Ectodermal cell (in vitro differentiated cells): ENCODE measurements around the gene ZBTB5.

Experiments
- H3K27ac ChIP-seq: 2 replicates; pipeline ENCODE4 v1.7.0; 2013; ENCODE audit warnings: mild to moderate bottlenecking, low read depth, low read length; ENCODE audit not compliant: insufficient read depth, poor library complexity, severe bottlenecking
- H3K27me3 ChIP-seq: 2 replicates; pipeline ENCODE4 v1.7.0; 2013; ENCODE audit warnings: mild to moderate bottlenecking, low read length; ENCODE audit not compliant: insufficient read depth, control insufficient read depth, poor library complexity, severe bottlenecking
- H3K36me3 ChIP-seq: one replicate; pipeline ENCODE4 v1.7.0; 2013; ENCODE audit warnings: low read length; ENCODE audit not compliant: control insufficient read depth, insufficient read depth
- H3K4me1 ChIP-seq: one replicate; pipeline ENCODE4 v1.7.0; 2013; ENCODE audit warnings: low read length; ENCODE audit not compliant: control insufficient read depth, insufficient read depth
- H3K4me3 ChIP-seq: 2 replicates; pipeline ENCODE4 v1.7.0; 2013; ENCODE audit warnings: low read depth, low read length, control low read depth; ENCODE audit not compliant: insufficient read depth
- H3K9me3 ChIP-seq: 2 replicates; pipeline ENCODE4 v1.7.0; 2013; ENCODE audit warnings: mild to moderate bottlenecking, low read length, moderate library complexity; ENCODE audit not compliant: control insufficient read depth
- WGBS, 2 experiments: methylation state at CpG; one replicate each; pipeline ENCODE4 v1.1.7; 2013; ENCODE audit warnings: missing lambda C conversion rate in 2 of 2; 5-methylcytosine and 5-hydroxymethylcytosine counted together

ZBTB5 gene

GRCh38 chr9:37507566-37508134 is 42.4 kb upstream of the ZBTB5 start:
- no peaks in the 10 kb centered on the region for H3K27me3 ChIP-seq
- H3K9me3 ChIP-seq = no peaks in the 10 kb centered on the region
- no peak overlapping the region for H3K4me3 ChIP-seq
- peaks cover 13% of the 10 kb centered on the region for H3K36me3 ChIP-seq
- WGBS, 2 experiments = 93 to 95% methylated on average over 11 of the region's 11 CpGs
- H3K4me1 ChIP-seq = no peaks in the 10 kb centered on the region
- H3K27ac ChIP-seq = no peak overlapping the region

GRCh38 chr9:37504605-37505004 is 39.4 kb upstream of the ZBTB5 start:
- Histone ChIP-seq H3K36me3 (peaks cover 18% of the 10 kb centered on the region), H3K9me3 (no peaks in the 10 kb centered on the region), H3K4me1 (no peaks in the 10 kb centered on the region), H3K27ac (no peak overlapping the region), H3K27me3 (no peaks in the 10 kb centered on the region), H3K4me3 (no peak overlapping the region)
- WGBS, 2 experiments = 93% methylated on average over 5 of the region's 5 CpGs

GRCh38 chr9:37503736-37504135 is 38.5 kb upstream of the ZBTB5 start:
- WGBS, 2 experiments = 95 to 96% methylated on average over 3 of the region's 3 CpGs
- Histone ChIP-seq H3K27me3 (no peaks in the 10 kb centered on the region), H3K9me3 (no peaks in the 10 kb centered on the region), H3K4me1 (no peaks in the 10 kb centered on the region), H3K4me3 (no peak overlapping the region), H3K27ac (no peak overlapping the region), H3K36me3 (peaks cover 24% of the 10 kb centered on the region)

DNA sequence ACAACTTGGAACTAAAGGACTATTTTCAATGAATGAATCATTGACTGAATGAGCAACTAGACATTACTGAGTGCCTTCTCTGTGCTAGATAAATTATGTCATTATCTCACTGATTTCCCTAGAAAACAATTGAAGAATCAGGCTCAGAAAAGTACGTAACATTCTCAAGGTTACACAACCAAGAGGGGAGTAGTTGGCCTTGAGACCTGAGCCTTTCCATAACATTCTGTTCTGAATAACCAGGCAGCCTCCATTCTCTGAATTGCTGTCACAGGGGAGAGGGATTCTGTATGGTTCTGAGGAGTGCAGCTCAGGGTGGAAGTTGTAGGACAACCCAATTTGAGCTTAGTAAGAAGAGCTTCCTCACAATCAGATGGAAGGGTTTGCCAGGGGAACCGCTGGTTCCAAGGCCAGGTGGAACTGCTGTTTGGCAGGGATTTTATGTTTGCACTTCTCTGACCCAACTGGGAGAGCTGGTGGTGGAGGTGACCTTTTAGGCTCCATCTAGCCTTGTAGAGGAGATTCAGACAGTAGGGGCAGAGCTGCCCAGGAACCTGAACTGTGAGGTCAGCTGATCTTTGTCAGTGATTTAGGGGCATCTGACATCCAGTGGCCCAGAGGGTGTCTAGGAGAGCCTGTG is 36.8 kb upstream of the ZBTB5 start:
- H3K4me1 ChIP-seq = no peaks in the 10 kb centered on the region
- H3K4me3 ChIP-seq = no peak overlapping the region
- 72 to 81% methylated on average over 2 of the region's 2 CpGs for WGBS, 2 experiments
- no peaks in the 10 kb centered on the region for H3K9me3 ChIP-seq
- H3K27me3 ChIP-seq = no peaks in the 10 kb centered on the region
- peaks cover 32% of the 10 kb centered on the region for H3K36me3 ChIP-seq
- no peak overlapping the region for H3K27ac ChIP-seq

- Histone ChIP-seq H3K27ac (no peak overlapping the region), H3K4me1 (no peaks in the 10 kb centered on the region), H3K9me3 (no peaks in the 10 kb centered on the region), H3K36me3 (peaks cover 45% of the 10 kb centered on the region), H3K27me3 (no peaks in the 10 kb centered on the region), H3K4me3 (no peak overlapping the region)
- WGBS, 2 experiments = 84 to 87% methylated on average over 6 of the region's 6 CpGs
Measured at GRCh38 chr9:37499297-37499696, 34.0 kb upstream of the ZBTB5 start.

DNA sequence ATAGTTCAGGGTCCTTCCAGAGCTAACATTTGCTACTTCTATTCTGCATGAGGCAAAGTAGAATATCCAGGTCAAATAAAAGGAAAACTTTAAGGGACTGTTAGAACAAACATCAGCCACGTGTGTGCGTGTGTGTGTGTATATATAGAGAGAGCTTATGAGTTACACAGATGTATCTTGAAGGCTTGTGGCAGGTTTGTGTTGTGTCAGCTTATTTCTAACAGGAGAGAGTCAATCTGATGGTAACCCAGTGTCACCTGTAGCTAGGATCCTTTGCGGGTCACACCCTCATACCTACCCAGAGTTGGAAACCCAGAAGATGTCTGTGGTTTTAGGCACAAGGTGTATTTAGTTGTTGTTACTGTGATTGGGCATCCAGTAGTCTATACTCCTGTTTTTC is 33.2 kb upstream of the ZBTB5 start:
- H3K36me3 ChIP-seq = peaks cover 48% of the 10 kb centered on the region
- no peaks in the 10 kb centered on the region for H3K27me3 ChIP-seq
- H3K9me3 ChIP-seq = no peaks in the 10 kb centered on the region
- no peaks in the 10 kb centered on the region for H3K4me1 ChIP-seq
- no peak overlapping the region for H3K27ac ChIP-seq
- WGBS, 2 experiments = 48 to 57% methylated on average over 3 of the region's 3 CpGs
- H3K4me3 ChIP-seq = no peak overlapping the region

- H3K36me3 ChIP-seq = peaks cover 51% of the 10 kb centered on the region
Measured at GRCh38 chr9:37497320-37497719, 32.1 kb upstream of the ZBTB5 start.

DNA sequence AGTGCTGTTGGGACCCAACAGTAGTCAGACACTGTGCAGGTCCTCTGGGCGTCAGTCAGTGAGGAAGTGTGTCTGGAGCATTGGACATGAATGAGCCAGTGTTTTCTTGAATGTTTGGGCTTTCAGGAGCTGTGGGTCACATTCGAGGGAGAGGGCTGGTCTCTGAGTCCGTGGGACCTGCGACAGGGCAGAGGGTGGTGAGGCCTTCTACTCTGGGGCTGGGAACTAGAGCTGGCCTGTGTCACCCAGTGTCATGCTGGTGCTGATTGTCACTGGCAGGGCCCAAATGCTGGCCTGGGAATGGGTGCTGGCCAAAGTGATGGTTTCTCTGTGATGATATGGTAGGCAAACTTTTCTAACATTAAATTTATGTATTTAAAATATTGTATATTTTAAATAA is 30.8 kb upstream of the ZBTB5 start:
- Histone ChIP-seq H3K27ac (no peak overlapping the region), H3K4me3 (no peak overlapping the region), H3K27me3 (no peaks in the 10 kb centered on the region), H3K9me3 (no peaks in the 10 kb centered on the region), H3K4me1 (no peaks in the 10 kb centered on the region), H3K36me3 (peaks cover 44% of the 10 kb centered on the region)
- WGBS, 2 experiments = 70 to 73% methylated on average over 4 of the region's 4 CpGs

More at GRCh38 chr9:37497320-37497719, 32.1 kb upstream of the ZBTB5 start:
- H3K9me3 ChIP-seq = no peaks in the 10 kb centered on the region
- H3K27ac ChIP-seq = no peak overlapping the region
- WGBS, 2 experiments = 94 to 95% methylated on average over 3 of the region's 3 CpGs
- H3K27me3 ChIP-seq = no peaks in the 10 kb centered on the region
- H3K4me1 ChIP-seq = no peaks in the 10 kb centered on the region
- no peak overlapping the region for H3K4me3 ChIP-seq

DNA sequence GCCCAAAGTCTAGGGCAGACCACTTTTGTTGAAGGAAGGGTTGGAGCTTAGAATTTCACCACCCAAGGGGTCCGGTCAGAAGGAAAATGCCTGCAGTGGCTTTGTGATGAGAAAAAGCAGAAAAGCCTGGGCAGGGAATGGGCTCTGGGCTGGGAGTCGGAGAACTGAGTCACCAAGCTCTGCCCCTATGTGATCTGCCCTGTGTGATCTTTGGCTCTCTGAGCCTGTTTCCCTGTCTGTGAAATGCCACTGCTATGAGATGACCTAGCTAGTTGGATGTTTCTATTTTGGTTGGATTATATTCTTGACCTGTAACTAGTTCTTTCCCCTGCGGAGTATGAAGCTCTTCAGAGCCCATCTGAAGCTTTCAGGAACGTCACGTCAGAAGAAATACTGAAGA is 30.3 kb upstream of the ZBTB5 start:
- peaks cover 44% of the 10 kb centered on the region for H3K36me3 ChIP-seq
- 95 to 96% methylated on average over 5 of the region's 5 CpGs for WGBS, 2 experiments

DNA sequence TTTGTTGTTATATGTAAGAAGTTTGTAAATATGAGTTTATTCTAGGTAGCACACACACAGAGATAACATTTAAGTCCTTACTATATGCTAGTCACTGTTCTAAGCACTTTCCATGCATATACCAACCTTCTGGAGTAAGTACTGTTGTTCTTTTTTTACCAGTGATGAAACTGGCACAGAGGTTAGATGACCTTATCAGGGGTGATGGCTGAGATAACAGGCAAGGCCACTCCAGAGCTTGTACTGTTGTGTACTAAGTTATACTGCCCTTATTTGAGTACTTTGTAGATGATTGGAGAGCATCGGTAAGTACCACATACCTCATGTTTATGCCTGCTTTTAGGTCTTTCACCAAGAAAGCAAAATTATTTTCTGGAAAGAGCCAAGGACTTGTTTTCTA is 26.7 kb upstream of the ZBTB5 start:
- Histone ChIP-seq H3K4me3 (no peak overlapping the region), H3K9me3 (no peaks in the 10 kb centered on the region), H3K4me1 (peaks cover 2% of the 10 kb centered on the region), H3K36me3 (peaks cover 29% of the 10 kb centered on the region), H3K27ac (no peak overlapping the region), H3K27me3 (no peaks in the 10 kb centered on the region)
- 80 to 100% methylated on average over 1 of the region's 1 CpG for WGBS, 2 experiments

More for the DNA sequence above, 30.3 kb upstream of the ZBTB5 start:
- Histone ChIP-seq H3K4me3 (no peak overlapping the region), H3K9me3 (no peaks in the 10 kb centered on the region), H3K27me3 (no peaks in the 10 kb centered on the region), H3K27ac (no peak overlapping the region), H3K4me1 (no peaks in the 10 kb centered on the region)
